Measurements from ENCODE around the gene SPSB2. TPM values are rescaled to one million over a fixed set of nuclear protein-coding genes. Genes with fewer than 3 reads are reported as not detected.
"Not testable (repeated sequence)": the region's sequence is repeated elsewhere in the genome, so short reads cannot be mapped to it uniquely, and the experiment has no call there.

SPSB2 gene
- total RNA-seq, 1 experiment from 2014 or later = 9.2 TPM

DNA sequence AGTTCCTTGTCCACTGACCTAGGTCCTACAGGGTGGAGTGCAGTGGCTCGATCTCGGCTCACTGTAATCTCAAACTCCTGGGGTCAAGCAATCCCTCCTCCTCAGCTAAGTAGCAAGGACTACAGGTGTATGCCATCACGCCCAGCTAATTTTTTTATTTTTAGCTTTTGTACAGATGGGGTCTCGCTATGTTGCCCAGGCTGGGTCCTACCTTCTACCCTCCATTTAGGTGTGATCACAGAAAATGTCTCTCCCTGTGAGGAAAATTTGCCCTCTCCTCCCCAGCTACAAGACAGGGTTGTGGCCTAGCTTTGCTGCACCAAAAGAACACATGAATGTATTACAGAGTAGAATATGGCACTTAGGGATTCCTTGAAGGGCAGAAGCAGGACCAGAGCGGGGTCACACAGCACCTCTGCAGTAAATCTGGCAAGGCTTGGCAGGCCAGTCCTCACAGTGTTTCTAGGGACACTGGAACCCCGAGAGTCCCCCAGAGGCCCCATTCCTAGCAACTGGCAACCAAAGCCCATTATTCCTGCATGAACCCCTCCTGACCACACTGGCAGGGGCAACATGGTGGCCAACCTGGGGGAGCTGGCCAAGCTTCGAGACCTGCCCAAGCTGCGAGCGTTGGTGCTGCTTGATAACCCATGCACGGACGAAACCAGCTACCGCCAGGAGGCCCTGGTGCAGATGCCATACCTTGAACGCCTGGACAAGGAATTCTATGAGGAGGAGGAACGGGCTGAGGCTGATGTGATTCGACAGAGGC lies 39.2 kb upstream of the SPSB2 start:
- H3K9me3 Mint-ChIP-seq (ENCODE audit: unreplicated experiment) = no peaks in the 10 kb centered on the region
- intact Hi-C loops (cut with micrococcal nuclease) = no loop called here
- ChIA-PET CTCF (interaction anchor here (0.6 to 2.5 kb wide), 4 partner anchors 9 to 996 kb away, joined by 3 to 16 read pairs (median 7); no protein-coding TSS in a partner anchor), POLR2A (interaction anchor here (0.5 to 1.4 kb wide), 6 partner anchors 10 to 61 kb away, joined by 3 to 4 read pairs (median 3); partner anchors contain the start of genes C12orf57, CDCA3, RNU7-1 and SPSB2)
- H3K4me3 Mint-ChIP-seq (ENCODE audit: unreplicated experiment) = no peak overlapping the region
- TF ChIP-seq, protein P1, sequence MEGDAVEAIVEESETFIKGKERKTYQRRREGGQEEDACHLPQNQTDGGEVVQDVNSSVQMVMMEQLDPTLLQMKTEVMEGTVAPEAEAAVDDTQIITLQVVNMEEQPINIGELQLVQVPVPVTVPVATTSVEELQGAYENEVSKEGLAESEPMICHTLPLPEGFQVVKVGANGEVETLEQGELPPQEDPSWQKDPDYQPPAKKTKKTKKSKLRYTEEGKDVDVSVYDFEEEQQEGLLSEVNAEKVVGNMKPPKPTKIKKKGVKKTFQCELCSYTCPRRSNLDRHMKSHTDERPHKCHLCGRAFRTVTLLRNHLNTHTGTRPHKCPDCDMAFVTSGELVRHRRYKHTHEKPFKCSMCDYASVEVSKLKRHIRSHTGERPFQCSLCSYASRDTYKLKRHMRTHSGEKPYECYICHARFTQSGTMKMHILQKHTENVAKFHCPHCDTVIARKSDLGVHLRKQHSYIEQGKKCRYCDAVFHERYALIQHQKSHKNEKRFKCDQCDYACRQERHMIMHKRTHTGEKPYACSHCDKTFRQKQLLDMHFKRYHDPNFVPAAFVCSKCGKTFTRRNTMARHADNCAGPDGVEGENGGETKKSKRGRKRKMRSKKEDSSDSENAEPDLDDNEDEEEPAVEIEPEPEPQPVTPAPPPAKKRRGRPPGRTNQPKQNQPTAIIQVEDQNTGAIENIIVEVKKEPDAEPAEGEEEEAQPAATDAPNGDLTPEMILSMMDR (IDR thresholded peaks at IDR 0.05; ENCODE audit: unreplicated experiment) = no peak
- H3K4me1 Mint-ChIP-seq (ENCODE audit: insufficient read depth, unreplicated experiment) = peaks cover 8% of the 10 kb centered on the region
- no peak overlapping the region for H3K27ac Mint-ChIP-seq (ENCODE audit: low read depth, unreplicated experiment)
- DNase-seq (ENCODE audit: unreplicated experiment) = no peak
- no peaks in the 10 kb centered on the region for H3K36me3 Mint-ChIP-seq (ENCODE audit: insufficient read depth, unreplicated experiment)
- no TSS peak for BruUV-seq (replicated peaks)
- peaks cover 11% of the 10 kb centered on the region for H3K27me3 Mint-ChIP-seq (ENCODE audit: insufficient read depth, unreplicated experiment)

DNA sequence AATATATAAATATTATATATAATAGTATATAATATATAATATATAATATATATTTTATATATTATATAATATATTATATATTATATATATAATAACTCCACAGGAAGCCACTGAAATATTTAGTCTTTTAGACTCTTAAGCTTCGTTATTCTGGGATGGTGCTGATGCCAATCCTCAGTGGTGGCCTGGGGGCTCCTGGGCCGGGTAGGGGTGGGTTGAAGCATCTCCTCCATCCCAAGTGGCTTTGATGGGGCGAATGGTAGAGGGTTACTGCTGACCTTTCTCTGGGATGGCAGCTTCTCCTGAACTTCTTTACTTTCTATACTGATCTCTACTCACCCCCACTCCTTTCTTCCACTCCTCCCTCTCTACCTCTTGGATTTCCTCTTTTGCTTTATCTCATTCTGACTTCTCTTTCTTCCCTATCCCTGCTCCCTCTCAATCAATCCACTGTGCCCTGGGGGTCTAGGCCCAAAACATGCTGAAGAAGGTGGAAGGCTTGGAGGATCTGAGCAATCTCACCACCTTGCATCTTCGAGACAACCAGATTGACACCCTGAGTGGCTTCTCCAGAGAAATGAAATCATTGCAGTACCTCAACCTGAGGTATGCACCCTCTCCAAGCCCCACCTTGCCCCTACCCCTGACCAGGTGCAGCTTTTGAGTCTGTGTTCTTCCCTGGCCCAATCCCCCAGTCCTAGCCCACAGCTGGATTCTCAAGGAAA lies 36.5 kb upstream of the SPSB2 start:
- no peak for DNase-seq (ENCODE audit: unreplicated experiment)
- Mint-ChIP-seq H3K27me3 (ENCODE audit: insufficient read depth, unreplicated experiment) (peaks cover 11% of the 10 kb centered on the region), H3K36me3 (ENCODE audit: insufficient read depth, unreplicated experiment) (no peaks in the 10 kb centered on the region), H3K4me1 (ENCODE audit: insufficient read depth, unreplicated experiment) (peaks cover 2% of the 10 kb centered on the region), H3K27ac (ENCODE audit: low read depth, unreplicated experiment) (no peak overlapping the region), H3K4me3 (ENCODE audit: unreplicated experiment) (no peak overlapping the region), H3K9me3 (ENCODE audit: unreplicated experiment) (no peaks in the 10 kb centered on the region)
- intact Hi-C loops (cut with micrococcal nuclease) = no loop called here
- ChIA-PET CTCF (interaction anchor here (1.0 to 3.1 kb wide), 3 partner anchors 8 to 192 kb away, joined by 3 to 15 read pairs (median 3); no protein-coding TSS in a partner anchor), POLR2A (interaction anchor here (1.1 to 3.1 kb wide), 4 partner anchors 16 to 53 kb away, joined by 3 to 11 read pairs (median 4); partner anchors contain the start of gene SPSB2)
- TF ChIP-seq, protein P1 (IDR thresholded peaks at IDR 0.05; ENCODE audit: unreplicated experiment) = no peak
- BruUV-seq (replicated peaks) = no TSS peak

GRCh38 chr12:6908141-6908540 lies 35.0 kb upstream of the SPSB2 start:
- BruUV-seq (replicated peaks); H3K27ac Mint-ChIP-seq (ENCODE audit: low read depth, unreplicated experiment); DNase-seq (ENCODE audit: unreplicated experiment); intact Hi-C loops (cut with micrococcal nuclease); H3K4me3 Mint-ChIP-seq (ENCODE audit: unreplicated experiment); H3K27me3 Mint-ChIP-seq (ENCODE audit: insufficient read depth, unreplicated experiment); H3K9me3 Mint-ChIP-seq (ENCODE audit: unreplicated experiment); H3K36me3 Mint-ChIP-seq (ENCODE audit: insufficient read depth, unreplicated experiment); H3K4me1 Mint-ChIP-seq (ENCODE audit: insufficient read depth, unreplicated experiment): not testable (repeated sequence)
- POLR2A ChIA-PET = interaction anchor here (1.0 to 3.1 kb wide), 6 partner anchors 17 to 200 kb away, joined by 3 to 11 read pairs (median 3); partner anchors contain the start of gene SPSB2
- CTCF ChIA-PET = interaction anchor here (1.2 to 3.1 kb wide), 3 partner anchors 15 to 17 kb away, joined by 7 to 15 read pairs (median 13); no protein-coding TSS in a partner anchor

DNA sequence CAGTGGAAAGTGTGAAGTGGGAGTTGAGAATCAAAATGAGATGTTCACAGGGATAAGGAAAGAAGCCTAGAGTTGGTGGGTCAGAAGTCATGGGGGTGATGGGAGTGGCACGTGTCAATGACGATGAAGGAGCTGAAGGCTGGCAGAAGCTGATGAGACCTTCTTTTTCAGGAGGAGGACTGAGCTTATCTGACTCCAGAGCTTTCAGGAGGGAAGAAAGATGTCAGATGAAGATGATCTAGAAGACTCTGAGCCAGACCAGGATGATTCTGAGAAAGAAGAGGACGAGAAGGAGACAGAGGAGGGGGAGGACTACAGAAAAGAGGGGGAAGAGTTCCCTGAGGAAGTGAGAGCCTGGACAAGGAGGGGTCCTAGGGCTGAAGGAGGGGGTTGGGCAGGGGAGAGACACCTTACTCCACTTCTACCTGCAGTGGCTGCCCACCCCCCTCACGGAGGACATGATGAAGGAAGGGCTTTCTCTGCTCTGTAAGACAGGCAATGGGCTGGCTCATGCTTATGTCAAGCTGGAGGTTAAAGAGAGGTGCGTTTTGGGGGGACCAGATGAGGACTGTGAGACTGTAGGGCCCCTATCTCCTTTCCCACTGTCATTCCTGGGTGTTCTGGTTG lies 32.4 kb upstream of the SPSB2 start:
- BruUV-seq (replicated peaks) = no TSS peak
- no peak for DNase-seq (ENCODE audit: unreplicated experiment)
- no peaks in the 10 kb centered on the region for H3K36me3 Mint-ChIP-seq (ENCODE audit: insufficient read depth, unreplicated experiment)
- no peaks in the 10 kb centered on the region for H3K4me1 Mint-ChIP-seq (ENCODE audit: insufficient read depth, unreplicated experiment)
- H3K4me3 Mint-ChIP-seq (ENCODE audit: unreplicated experiment) = no peak overlapping the region
- H3K27me3 Mint-ChIP-seq (ENCODE audit: insufficient read depth, unreplicated experiment) = no peaks in the 10 kb centered on the region
- H3K9me3 Mint-ChIP-seq (ENCODE audit: unreplicated experiment) = no peaks in the 10 kb centered on the region
- intact Hi-C loops (cut with micrococcal nuclease) = no loop called here
- POLR2A ChIA-PET = interaction anchor here (0.6 to 2.2 kb wide), 17 partner anchors 15 to 257 kb away, joined by 3 to 16 read pairs (median 5); partner anchors contain the start of genes C12orf57, COPS7A, MLF2 and RNU7-1
- no peak overlapping the region for H3K27ac Mint-ChIP-seq (ENCODE audit: low read depth, unreplicated experiment)
- CTCF ChIA-PET = interaction anchor here (0.6 to 3.1 kb wide), 8 partner anchors 14 to 39 kb away, joined by 3 to 12 read pairs (median 4); partner anchors contain the start of genes SPSB2 and TPI1
- TF ChIP-seq, protein P1 (IDR thresholded peaks at IDR 0.05; ENCODE audit: unreplicated experiment) = no peak
